ENCODE results near the gene CSTPP1. TPM values are rescaled to one million over a fixed set of nuclear protein-coding genes. Genes with fewer than 3 reads are reported as not detected.

Gene CSTPP1
- total and polyA plus RNA-seq, 2 of the 8 experiments (the other 6 are each of a cell fraction or from before 2014, with no cell fraction given): 24.2 to 28.7 TPM

- TF ChIP-seq KDM1A (IDR thresholded peaks at IDR 0.05; ENCODE audit: borderline replicate concordance, low read length) (no peak), CTBP2 (IDR thresholded peaks at IDR 0.05; ENCODE audit: borderline replicate concordance, insufficient read depth, insufficient read length, low read length) (no peak), SIX5 (IDR thresholded peaks at IDR 0.05; ENCODE audit: low read depth, low read length) (no peak), JUN (IDR thresholded peaks at IDR 0.05; ENCODE audit: low read depth, low read length) (no peak), TAF7 (optimal IDR thresholded peaks at IDR 0.05; ENCODE audit: borderline replicate concordance, low read depth, low read length) (no peak), ASH2L (IDR thresholded peaks at IDR 0.05; ENCODE audit: low read length) (no peak), NANOG (IDR thresholded peaks at IDR 0.05; ENCODE audit: insufficient read depth, low read depth, low read length, poor library complexity, severe bottlenecking) (no peak)
These were observed 210.7 kb downstream of the CSTPP1 start (continued) for GRCh38 chr11:47147250-47147649.
